Neural progenitor cell (in vitro differentiated cells): ENCODE results near the gene TRAF3. TPM values are rescaled to one million over a fixed set of nuclear protein-coding genes. Genes with fewer than 3 reads are reported as not detected.

Experiments
- DNase-seq: peaks from one replicate; pipeline ENCODE4 v3.0.0-alpha.2; 2016; ENCODE audit warnings: low spot score
- H2AFZ ChIP-seq: fragments of 200-600 bp; sonication (generic); replicated peaks from 2 replicates; pipeline ENCODE4 v1.6.1; 2016; ENCODE audit warnings: antibody characterized with exemption
- H3F3A ChIP-seq: fragments of 200-600 bp; sonication (generic); 2 replicates; pipeline ENCODE4 v1.6.1; 2016; ENCODE audit warnings: antibody characterized with exemption, low read depth
- H3K27ac ChIP-seq: fragments of 200-600 bp; sonication (generic); 2 replicates; pipeline ENCODE4 v1.5.1; 2016; ENCODE audit warnings: mild to moderate bottlenecking
- H3K27me3 ChIP-seq: fragments of 200-600 bp; sonication (generic); 2 replicates; pipeline ENCODE4 v1.6.1; 2016; ENCODE audit warnings: mild to moderate bottlenecking, moderate library complexity
- H3K36me3 ChIP-seq: fragments of 200-600 bp; sonication (generic); 2 replicates; pipeline ENCODE4 v1.5.1; 2016
- H3K4me1 ChIP-seq: fragments of 200-600 bp; sonication (generic); 2 replicates; pipeline ENCODE4 v1.6.1; 2016; ENCODE audit warnings: mixed run types
- H3K4me2 ChIP-seq: fragments of 200-600 bp; sonication (generic); 2 replicates; pipeline ENCODE4 v1.6.1; 2016
- H3K4me3 ChIP-seq: fragments of 200-600 bp; sonication (generic); 2 replicates; pipeline ENCODE4 v1.5.1; 2016
- H3K79me2 ChIP-seq: fragments of 200-600 bp; sonication (generic); 2 replicates; pipeline ENCODE4 v1.6.1; 2016; ENCODE audit warnings: low read depth
- H3K9ac ChIP-seq: fragments of 200-600 bp; sonication (generic); 2 replicates; pipeline ENCODE4 v1.6.1; 2016
- H3K9me3 ChIP-seq: fragments of 200-600 bp; sonication (generic); 2 replicates; pipeline ENCODE4 v1.5.1; 2016; ENCODE audit warnings: low read depth
- H4K20me1 ChIP-seq: fragments of 200-600 bp; sonication (generic); 2 replicates; pipeline ENCODE4 v1.6.1; 2016; ENCODE audit warnings: low read depth
- H3K27ac Mint-ChIP-seq: 3 replicates; pipeline ENCODE4 v1.8.0; 2021; ENCODE audit warnings: mixed read lengths
- H3K27me3 Mint-ChIP-seq: 2 replicates; pipeline ENCODE4 v1.8.0; 2022; ENCODE audit warnings: low read depth, mild to moderate bottlenecking, inconsistent platforms, moderate library complexity, mixed read lengths; ENCODE audit not compliant: insufficient read depth
- H3K36me3 Mint-ChIP-seq: 3 replicates; pipeline ENCODE4 v1.8.0; 2021; ENCODE audit warnings: mixed read lengths
- H3K4me1 Mint-ChIP-seq: 3 replicates; pipeline ENCODE4 v1.8.0; 2021; ENCODE audit warnings: mixed read lengths
- H3K4me3 Mint-ChIP-seq: 3 replicates; pipeline ENCODE4 v1.8.0; 2021; ENCODE audit warnings: mild to moderate bottlenecking, moderate library complexity, mixed read lengths
- H3K9me3 Mint-ChIP-seq: 3 replicates; pipeline ENCODE4 v1.8.0; 2020; ENCODE audit warnings: mixed read lengths
- CTCF ChIP-seq: fragments of 200-600 bp; sonication (generic); IDR thresholded peaks from 2 replicates; pipeline ENCODE4 v1.5.1; 2017; ENCODE audit warnings: antibody characterized with exemption, mild to moderate bottlenecking
- EZH2 ChIP-seq: fragments of 200-600 bp; sonication (generic); IDR thresholded peaks from 2 replicates; pipeline ENCODE4 v1.6.1; 2017; ENCODE audit warnings: antibody characterized with exemption, mild to moderate bottlenecking, moderate library complexity
- EZH2phosphoT487 ChIP-seq: fragments of 200-600 bp; sonication (generic); IDR thresholded peaks from 2 replicates; pipeline ENCODE4 v1.6.1; 2017; ENCODE audit warnings: antibody characterized with exemption
- total RNA-seq: library from RNA; depleted of rRNA; stranded (reverse); fragments of >200 nt; gene quantifications from 2 replicates; pipeline ENCODE4 v1.2.3, GENCODE V29; 2015; ENCODE audit warnings: low replicate concordance

The TRAF3 gene
- total RNA-seq, 1 donor from 2014 or later = 18.1 TPM

DNA sequence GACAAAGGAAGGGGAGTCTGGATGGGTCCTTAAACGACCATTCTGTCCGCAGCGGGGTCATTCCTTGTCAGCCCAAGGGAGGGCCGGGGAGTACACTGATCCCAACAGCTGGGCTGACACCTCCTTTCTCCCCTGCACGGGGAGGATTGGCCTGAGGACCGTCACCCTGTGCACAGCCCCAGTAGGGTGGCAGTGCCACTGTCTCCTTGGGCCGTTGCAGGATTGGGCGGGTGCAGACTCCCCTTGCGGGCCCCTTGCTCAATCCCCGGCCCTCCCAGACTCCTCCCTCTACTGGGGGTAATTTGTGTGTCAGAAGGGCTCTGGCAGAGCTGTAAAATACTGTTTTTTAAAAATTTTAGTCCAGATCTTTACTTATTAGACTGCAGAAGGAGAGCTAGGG, 132.7 kb downstream of the TRAF3 start:
- no peak overlapping the region for H2AFZ ChIP-seq
- H3F3A ChIP-seq = no peaks in the 10 kb centered on the region
- H3K9ac ChIP-seq = no peak overlapping the region
- H3K4me3 ChIP-seq = no peak overlapping the region
- Mint-ChIP-seq H3K4me3 (no peak overlapping the region), H3K36me3 (peaks cover 22% of the 10 kb centered on the region), H3K27ac (no peak overlapping the region), H3K27me3 (peaks cover 6% of the 10 kb centered on the region), H3K9me3 (peaks cover 5% of the 10 kb centered on the region), H3K4me1 (peaks cover 6% of the 10 kb centered on the region)
- H3K27ac ChIP-seq = no peak overlapping the region
- H3K36me3 ChIP-seq = peaks cover 6% of the 10 kb centered on the region
- no peaks in the 10 kb centered on the region for H3K4me1 ChIP-seq
- H4K20me1 ChIP-seq = no peaks in the 10 kb centered on the region
- H3K4me2 ChIP-seq = no peak overlapping the region
- DNase-seq = no peak
- TF ChIP-seq CTCF (no peak), EZH2 (no peak), EZH2phosphoT487 (no peak)
- H3K27me3 ChIP-seq = no peaks in the 10 kb centered on the region
- no peaks in the 10 kb centered on the region for H3K79me2 ChIP-seq
- H3K9me3 ChIP-seq = no peaks in the 10 kb centered on the region

DNA sequence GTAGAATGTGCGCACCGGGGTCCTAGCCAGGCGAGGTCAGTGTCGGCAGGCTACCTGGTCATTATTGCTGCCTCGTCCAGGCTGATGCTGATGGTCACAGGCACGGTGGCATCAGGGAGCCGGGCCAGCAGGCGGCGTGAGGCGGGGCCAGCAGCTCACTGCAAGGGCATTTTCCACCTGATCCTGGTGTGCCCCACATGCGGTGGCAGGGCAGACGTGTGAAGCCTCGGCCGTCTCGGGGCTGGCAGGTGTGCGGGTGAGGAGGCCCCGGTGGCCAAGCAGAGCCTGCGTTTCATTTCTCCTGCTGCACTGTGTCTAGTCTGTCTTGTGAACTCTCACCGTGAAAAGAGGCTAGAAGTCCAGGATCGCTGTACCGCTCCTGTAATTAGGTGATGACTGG, 133.2 kb downstream of the TRAF3 start:
- Mint-ChIP-seq H3K27ac (peak overlapping the region; percentile 70), H3K4me1 (peaks cover 6% of the 10 kb centered on the region), H3K4me3 (no peak overlapping the region), H3K36me3 (peaks cover 17% of the 10 kb centered on the region), H3K9me3 (peaks cover 5% of the 10 kb centered on the region), H3K27me3 (peaks cover 6% of the 10 kb centered on the region)
- H4K20me1 ChIP-seq = no peaks in the 10 kb centered on the region
- no peak overlapping the region for H2AFZ ChIP-seq
- TF ChIP-seq CTCF = no peak
- TF ChIP-seq EZH2phosphoT487 = no peak
- no peak for TF ChIP-seq EZH2
- no peak overlapping the region for H3K27ac ChIP-seq
- H3K9ac ChIP-seq = no peak overlapping the region
- no peak for DNase-seq
- no peak overlapping the region for H3K4me2 ChIP-seq
- no peak overlapping the region for H3K4me3 ChIP-seq
- no peaks in the 10 kb centered on the region for H3K79me2 ChIP-seq
- H3F3A ChIP-seq = no peaks in the 10 kb centered on the region
- H3K27me3 ChIP-seq = no peaks in the 10 kb centered on the region
- no peaks in the 10 kb centered on the region for H3K9me3 ChIP-seq
- peaks cover 6% of the 10 kb centered on the region for H3K36me3 ChIP-seq
- H3K4me1 ChIP-seq = no peaks in the 10 kb centered on the region

DNA sequence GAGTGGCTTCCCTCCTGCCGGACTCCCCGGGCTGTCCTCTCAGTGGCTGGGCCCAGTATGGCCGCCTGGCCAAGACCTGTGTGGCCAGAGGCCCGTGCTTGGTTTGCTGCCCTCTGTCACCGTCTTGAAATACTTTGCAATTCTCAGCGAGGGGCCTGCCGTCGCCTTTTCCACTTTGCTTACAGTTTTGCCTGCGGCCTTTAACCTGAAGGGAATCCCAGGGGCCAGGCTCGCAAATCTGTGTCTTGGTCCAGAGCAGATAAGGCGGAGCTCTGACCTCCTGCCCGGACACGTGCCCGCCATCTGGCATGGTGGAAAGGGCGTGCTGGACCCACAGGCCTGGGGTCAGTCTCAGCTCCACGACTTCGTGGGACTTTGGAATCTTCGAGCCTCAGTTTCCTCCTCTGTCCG, 134.3 kb downstream of the TRAF3 start:
- H4K20me1 ChIP-seq = no peaks in the 10 kb centered on the region
- H3K79me2 ChIP-seq = no peaks in the 10 kb centered on the region
- TF ChIP-seq EZH2 = no peak
- TF ChIP-seq CTCF = no peak
- no peak for TF ChIP-seq EZH2phosphoT487
- Mint-ChIP-seq H3K9me3 (peaks cover 3% of the 10 kb centered on the region), H3K36me3 (peaks cover 11% of the 10 kb centered on the region), H3K4me1 (peaks cover 6% of the 10 kb centered on the region), H3K27me3 (peaks cover 6% of the 10 kb centered on the region), H3K27ac (no peak overlapping the region), H3K4me3 (no peak overlapping the region)
- DNase-seq = no peak
- H3K27me3 ChIP-seq = no peaks in the 10 kb centered on the region
- H3K36me3 ChIP-seq = no peaks in the 10 kb centered on the region
- no peaks in the 10 kb centered on the region for H3K4me1 ChIP-seq
- H2AFZ ChIP-seq = no peak overlapping the region
- no peaks in the 10 kb centered on the region for H3F3A ChIP-seq
- H3K9ac ChIP-seq = no peak overlapping the region
- no peaks in the 10 kb centered on the region for H3K9me3 ChIP-seq
- no peak overlapping the region for H3K27ac ChIP-seq
- H3K4me2 ChIP-seq = no peak overlapping the region
- H3K4me3 ChIP-seq = no peak overlapping the region
